ENCODE results near the gene USP34. TPM values are rescaled to one million over a fixed set of nuclear protein-coding genes. Genes with fewer than 3 reads are reported as not detected.

Gene USP34
- total RNA-seq, 1 donor from 2014 or later = 104 TPM

DNA sequence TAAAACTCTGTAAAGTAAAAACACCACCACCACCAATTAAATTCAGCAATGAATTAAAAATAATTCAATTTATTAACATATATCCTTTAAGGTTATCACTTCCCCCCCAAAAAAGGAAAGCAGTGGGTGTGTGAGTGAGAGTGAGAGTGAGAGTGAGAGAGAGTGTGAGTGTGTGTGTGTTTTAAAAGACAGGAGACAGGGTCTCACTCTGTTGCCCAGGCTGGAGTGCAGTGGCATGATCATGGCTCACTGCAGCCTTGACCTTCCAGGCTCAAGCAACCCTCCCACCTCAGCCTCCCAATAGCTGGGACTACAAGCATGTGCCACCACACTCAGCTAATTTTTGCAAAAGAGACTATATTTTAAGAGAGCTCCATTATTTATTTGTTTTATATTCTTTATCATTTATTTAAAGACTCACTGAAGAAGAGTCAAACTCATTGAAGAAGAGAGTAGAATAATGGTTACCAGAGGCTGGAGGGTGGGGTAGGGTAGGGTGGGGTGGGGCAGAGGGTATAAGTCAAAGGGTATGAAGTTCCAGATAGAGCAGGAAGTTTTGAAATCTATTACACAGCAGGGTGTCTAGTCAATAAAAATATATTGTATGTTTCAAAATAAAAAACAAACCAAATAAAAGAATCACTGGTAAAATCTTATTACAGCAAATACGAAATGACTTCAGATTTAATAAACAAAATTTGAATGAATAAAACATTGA is 187.3 kb downstream of the USP34 start:
- H3K27ac Mint-ChIP-seq (ENCODE audit: unreplicated experiment) = no peak overlapping the region
- no peak overlapping the region for H3K4me3 Mint-ChIP-seq (ENCODE audit: unreplicated experiment)
- TF ChIP-seq, protein P1, sequence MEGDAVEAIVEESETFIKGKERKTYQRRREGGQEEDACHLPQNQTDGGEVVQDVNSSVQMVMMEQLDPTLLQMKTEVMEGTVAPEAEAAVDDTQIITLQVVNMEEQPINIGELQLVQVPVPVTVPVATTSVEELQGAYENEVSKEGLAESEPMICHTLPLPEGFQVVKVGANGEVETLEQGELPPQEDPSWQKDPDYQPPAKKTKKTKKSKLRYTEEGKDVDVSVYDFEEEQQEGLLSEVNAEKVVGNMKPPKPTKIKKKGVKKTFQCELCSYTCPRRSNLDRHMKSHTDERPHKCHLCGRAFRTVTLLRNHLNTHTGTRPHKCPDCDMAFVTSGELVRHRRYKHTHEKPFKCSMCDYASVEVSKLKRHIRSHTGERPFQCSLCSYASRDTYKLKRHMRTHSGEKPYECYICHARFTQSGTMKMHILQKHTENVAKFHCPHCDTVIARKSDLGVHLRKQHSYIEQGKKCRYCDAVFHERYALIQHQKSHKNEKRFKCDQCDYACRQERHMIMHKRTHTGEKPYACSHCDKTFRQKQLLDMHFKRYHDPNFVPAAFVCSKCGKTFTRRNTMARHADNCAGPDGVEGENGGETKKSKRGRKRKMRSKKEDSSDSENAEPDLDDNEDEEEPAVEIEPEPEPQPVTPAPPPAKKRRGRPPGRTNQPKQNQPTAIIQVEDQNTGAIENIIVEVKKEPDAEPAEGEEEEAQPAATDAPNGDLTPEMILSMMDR (IDR thresholded peaks at IDR 0.05; ENCODE audit: partially characterized antibody, unreplicated experiment) = no peak
- no peaks in the 10 kb centered on the region for H3K4me1 Mint-ChIP-seq (ENCODE audit: low read depth, unreplicated experiment)
- no peaks in the 10 kb centered on the region for H3K9me3 Mint-ChIP-seq (ENCODE audit: unreplicated experiment)
- no peaks in the 10 kb centered on the region for H3K27me3 Mint-ChIP-seq (ENCODE audit: unreplicated experiment)
- H3K36me3 Mint-ChIP-seq (ENCODE audit: unreplicated experiment) = no peaks in the 10 kb centered on the region
- no peak for DNase-seq

DNA sequence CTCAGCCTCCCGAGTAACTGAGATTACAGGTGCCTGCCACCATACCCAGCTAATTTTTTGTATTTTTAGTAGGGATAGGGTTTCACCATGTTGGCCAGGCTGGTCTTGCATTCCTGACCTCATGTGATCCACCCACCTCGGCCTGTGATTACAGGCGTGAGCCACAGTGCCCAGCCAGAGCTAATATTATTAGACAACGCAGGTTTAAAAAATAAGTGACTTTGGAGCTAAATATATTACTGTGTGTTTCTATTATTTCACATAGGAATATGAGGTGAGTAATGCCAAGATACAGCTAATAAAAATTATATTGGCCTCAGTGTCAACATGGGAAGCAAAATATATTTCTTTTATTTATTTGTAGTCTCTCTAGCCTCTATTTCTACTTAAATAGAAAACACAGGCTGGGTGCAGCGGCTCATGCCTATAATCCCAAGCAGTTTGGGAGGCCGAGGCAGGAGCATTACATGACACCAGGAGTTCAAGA is 188.7 kb downstream of the USP34 start:
- Mint-ChIP-seq H3K27me3 (ENCODE audit: unreplicated experiment) (no peaks in the 10 kb centered on the region), H3K4me3 (ENCODE audit: unreplicated experiment) (no peak overlapping the region), H3K9me3 (ENCODE audit: unreplicated experiment) (no peaks in the 10 kb centered on the region), H3K27ac (ENCODE audit: unreplicated experiment) (no peak overlapping the region), H3K4me1 (ENCODE audit: low read depth, unreplicated experiment) (no peaks in the 10 kb centered on the region), H3K36me3 (ENCODE audit: unreplicated experiment) (no peaks in the 10 kb centered on the region)
- TF ChIP-seq, protein P1 (IDR thresholded peaks at IDR 0.05; ENCODE audit: partially characterized antibody, unreplicated experiment) = no peak
- DNase-seq = no peak

DNA sequence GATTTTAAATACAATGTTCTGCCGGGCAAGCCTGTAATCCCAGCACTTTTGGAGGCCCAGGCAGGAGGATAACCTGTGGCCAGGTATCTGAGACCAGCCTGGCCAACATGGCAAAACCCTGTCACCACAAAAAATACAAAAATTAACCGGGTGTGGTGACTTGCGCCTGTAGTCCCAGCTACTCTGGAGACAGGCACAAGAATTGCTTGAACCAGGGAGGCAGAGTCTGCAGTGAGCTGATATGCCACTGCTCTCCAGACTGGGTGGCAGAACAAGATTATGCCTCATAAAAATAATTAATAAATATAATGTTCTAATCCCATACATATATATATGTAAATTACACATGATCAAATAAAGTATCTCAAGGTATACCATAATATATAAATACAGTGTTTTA is 189.6 kb downstream of the USP34 start:
- Mint-ChIP-seq H3K36me3 (ENCODE audit: unreplicated experiment) (no peaks in the 10 kb centered on the region), H3K4me1 (ENCODE audit: low read depth, unreplicated experiment) (no peaks in the 10 kb centered on the region), H3K9me3 (ENCODE audit: unreplicated experiment) (no peaks in the 10 kb centered on the region), H3K27ac (ENCODE audit: unreplicated experiment) (no peak overlapping the region), H3K4me3 (ENCODE audit: unreplicated experiment) (no peak overlapping the region), H3K27me3 (ENCODE audit: unreplicated experiment) (no peaks in the 10 kb centered on the region)
- TF ChIP-seq, protein P1 (IDR thresholded peaks at IDR 0.05; ENCODE audit: partially characterized antibody, unreplicated experiment) = no peak
- DNase-seq = no peak

DNA sequence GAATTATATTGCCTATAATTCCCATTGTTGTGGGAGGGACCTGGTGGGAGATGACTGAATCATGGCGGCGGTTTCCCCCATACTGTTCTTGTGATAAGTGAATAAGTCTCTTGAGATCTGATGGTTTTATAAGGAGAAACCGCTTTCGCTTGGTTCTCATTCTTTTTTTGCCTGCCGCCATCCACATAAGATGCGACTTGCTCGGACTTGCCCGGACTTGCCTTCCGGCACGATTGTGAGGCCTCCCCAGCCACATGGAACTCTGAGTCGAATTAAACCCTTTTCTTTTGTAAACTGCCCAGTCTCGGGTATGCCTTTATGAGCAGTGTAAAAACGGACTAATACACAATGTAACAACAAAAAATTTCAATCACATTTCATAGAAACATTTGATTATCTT is 193.1 kb downstream of the USP34 start:
- H3K4me3 Mint-ChIP-seq (ENCODE audit: unreplicated experiment) = no peak overlapping the region
- DNase-seq = peak; percentile 17
- H3K27ac Mint-ChIP-seq (ENCODE audit: unreplicated experiment) = no peak overlapping the region
- TF ChIP-seq, protein P1 (IDR thresholded peaks at IDR 0.05; ENCODE audit: partially characterized antibody, unreplicated experiment) = no peak
- no peaks in the 10 kb centered on the region for H3K9me3 Mint-ChIP-seq (ENCODE audit: unreplicated experiment)
- no peaks in the 10 kb centered on the region for H3K27me3 Mint-ChIP-seq (ENCODE audit: unreplicated experiment)
- H3K36me3 Mint-ChIP-seq (ENCODE audit: unreplicated experiment) = no peaks in the 10 kb centered on the region
- H3K4me1 Mint-ChIP-seq (ENCODE audit: low read depth, unreplicated experiment) = no peaks in the 10 kb centered on the region

DNA sequence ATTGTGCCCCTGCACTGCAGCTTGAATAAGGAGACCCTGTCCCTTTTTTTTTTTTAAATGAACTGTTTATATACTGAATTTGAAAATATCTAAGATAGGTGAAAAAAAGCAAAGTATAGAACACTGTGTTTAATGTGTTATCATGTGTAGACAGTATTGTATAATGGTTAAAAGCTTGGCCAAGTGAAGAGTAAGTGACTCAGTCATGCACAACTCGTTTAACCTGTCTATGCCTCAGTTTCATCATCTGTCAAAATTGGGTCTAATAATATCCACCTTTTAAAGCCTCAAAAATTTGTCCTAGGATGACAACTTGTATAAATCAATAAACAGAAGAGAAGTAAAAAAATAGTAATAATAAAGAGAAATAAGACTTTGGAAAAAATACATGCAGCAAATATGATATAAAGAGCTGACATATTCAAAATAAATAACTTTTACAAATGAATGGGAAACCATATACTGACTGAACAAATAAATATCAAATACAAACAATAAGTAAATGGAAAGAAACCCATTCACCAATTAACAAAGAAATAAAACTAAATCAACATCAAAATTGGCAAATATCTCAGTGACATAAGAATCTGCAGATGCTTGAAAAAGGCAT is 195.2 kb downstream of the USP34 start:
- no peaks in the 10 kb centered on the region for H3K36me3 Mint-ChIP-seq (ENCODE audit: unreplicated experiment)

More for the DNA sequence above, 195.2 kb downstream of the USP34 start:
- DNase-seq = no peak
- TF ChIP-seq, protein P1 (IDR thresholded peaks at IDR 0.05; ENCODE audit: partially characterized antibody, unreplicated experiment) = no peak
- Mint-ChIP-seq H3K4me3 (ENCODE audit: unreplicated experiment) (no peak overlapping the region), H3K27ac (ENCODE audit: unreplicated experiment) (no peak overlapping the region), H3K4me1 (ENCODE audit: low read depth, unreplicated experiment) (no peaks in the 10 kb centered on the region), H3K27me3 (ENCODE audit: unreplicated experiment) (peaks cover 2% of the 10 kb centered on the region), H3K9me3 (ENCODE audit: unreplicated experiment) (no peaks in the 10 kb centered on the region)
